Stimulated activated CD8-positive, alpha-beta memory T cell treated with anti-CD3 and anti-CD28 coated beads, Interleukin-12 subunit alpha, Interleukin-12 subunit beta, amount 100 ng/mL, for 24 hours (primary cell): Measurements from ENCODE around the gene CDH26.
"Not testable (repeated sequence)": the region's sequence is repeated elsewhere in the genome, so short reads cannot be mapped to it uniquely, and the experiment has no call there.

Source experiments
- DNase-seq: peaks from one replicate; pipeline ENCODE4 v3.0.0-alpha.2; 2020; ENCODE audit errors: extremely low read depth

Gene CDH26

GRCh38 chr20:59940956-59941294 is 17.3 kb upstream of the CDH26 start:
- DNase-seq: no peak

- no peak for DNase-seq
Observed at GRCh38 chr20:59942245-59942644, 16.0 kb upstream of the CDH26 start.

GRCh38 chr20:59944726-59945125 is 13.5 kb upstream of the CDH26 start:
- no peak for DNase-seq

- no peak for DNase-seq
Observed at GRCh38 chr20:59945175-59945574, 13.0 kb upstream of the CDH26 start.

GRCh38 chr20:59945731-59946130 is 12.5 kb upstream of the CDH26 start:
- DNase-seq: no peak

- DNase-seq: no peak
Observed at GRCh38 chr20:59947376-59947775, 10.8 kb upstream of the CDH26 start.

- no peak for DNase-seq
Observed at GRCh38 chr20:59948212-59948611, 10.0 kb upstream of the CDH26 start.

GRCh38 chr20:59948828-59949720 is 9.1 kb upstream of the CDH26 start:
- DNase-seq: no peak

- no peak for DNase-seq
Observed at GRCh38 chr20:59949911-59950310, 8.3 kb upstream of the CDH26 start.

GRCh38 chr20:59954718-59955117 is 3.5 kb upstream of the CDH26 start:
- DNase-seq: no peak

- DNase-seq: no peak
Observed at GRCh38 chr20:59955131-59955796, 3.0 kb upstream of the CDH26 start.

- not testable (repeated sequence) for DNase-seq
Observed at GRCh38 chr20:59957568-59957967, 655 bp upstream of the CDH26 start.

GRCh38 chr20:59958626-59959025 is 403 bp downstream of the CDH26 start:
- no peak for DNase-seq

GRCh38 chr20:59961423-59961822 is 3.2 kb downstream of the CDH26 start:
- DNase-seq: no peak

- DNase-seq: no peak
Observed at GRCh38 chr20:59962155-59962554, 3.9 kb downstream of the CDH26 start.

- DNase-seq: no peak
Observed at GRCh38 chr20:59966428-59966827, 8.2 kb downstream of the CDH26 start.

GRCh38 chr20:59971428-59971827 is 13.2 kb downstream of the CDH26 start:
- DNase-seq: no peak

GRCh38 chr20:59972037-59972801 is 14.0 kb downstream of the CDH26 start:
- no peak for DNase-seq

GRCh38 chr20:59976156-59976782 is 18.0 kb downstream of the CDH26 start:
- no peak for DNase-seq

GRCh38 chr20:59977086-59977485 is 18.9 kb downstream of the CDH26 start:
- no peak for DNase-seq

- DNase-seq: no peak
Observed at GRCh38 chr20:59983076-59983475, 24.9 kb downstream of the CDH26 start.

GRCh38 chr20:59984541-59984940 is 26.3 kb downstream of the CDH26 start:
- DNase-seq: no peak
